ENCODE data around the gene RASGEF1B. TPM values are rescaled to one million over a fixed set of nuclear protein-coding genes. Genes with fewer than 3 reads are reported as not detected.

RASGEF1B gene
- total RNA-seq, 1 donor from 2014 or later, result 45.1 TPM

GRCh38 chr4:81426770-81427289, 44.9 kb downstream of the RASGEF1B start:
- Histone ChIP-seq H3K9me3 (no peaks in the 10 kb centered on the region), H3K27me3 (no peaks in the 10 kb centered on the region), H3K4me3 (no peak overlapping the region), H3K27ac (no peak overlapping the region), H3K36me3 (peaks cover 65% of the 10 kb centered on the region), H3K4me1 (no peaks in the 10 kb centered on the region)
- DNase-seq (no peak), ATAC-seq (no peak)
- intact Hi-C loops (cut with DNase I), result no loop called here
- TF ChIP-seq CTCF (IDR thresholded peaks at IDR 0.05), result no peak

- peaks cover 48% of the 10 kb centered on the region for H3K36me3 ChIP-seq
- H3K4me1 ChIP-seq, result no peaks in the 10 kb centered on the region
- H3K27ac ChIP-seq, result no peak overlapping the region
- intact Hi-C loops (cut with DNase I), result no loop called here
- TF ChIP-seq CTCF (IDR thresholded peaks at IDR 0.05), result no peak
- no peaks in the 10 kb centered on the region for H3K9me3 ChIP-seq
- no peak for ATAC-seq
- H3K27me3 ChIP-seq, result no peaks in the 10 kb centered on the region
- no peak for DNase-seq
- H3K4me3 ChIP-seq, result no peak overlapping the region
These were observed 46.6 kb downstream of the RASGEF1B start for GRCh38 chr4:81424816-81425755.

GRCh38 chr4:81424336-81424735, 47.4 kb downstream of the RASGEF1B start:
- TF ChIP-seq CTCF (IDR thresholded peaks at IDR 0.05), result no peak
- H3K36me3 ChIP-seq, result peaks cover 40% of the 10 kb centered on the region
- intact Hi-C loops (cut with DNase I), result no loop called here
- H3K4me1 ChIP-seq, result no peaks in the 10 kb centered on the region
- H3K27me3 ChIP-seq, result no peaks in the 10 kb centered on the region
- ATAC-seq (no peak), DNase-seq (no peak)
- no peak overlapping the region for H3K4me3 ChIP-seq
- no peaks in the 10 kb centered on the region for H3K9me3 ChIP-seq
- H3K27ac ChIP-seq, result no peak overlapping the region

- no peaks in the 10 kb centered on the region for H3K4me1 ChIP-seq
- H3K27me3 ChIP-seq, result no peaks in the 10 kb centered on the region
- peaks cover 26% of the 10 kb centered on the region for H3K36me3 ChIP-seq
- no peak for DNase-seq
- no peak for ATAC-seq
- H3K9me3 ChIP-seq, result no peaks in the 10 kb centered on the region
- no peak overlapping the region for H3K4me3 ChIP-seq
- H3K27ac ChIP-seq, result no peak overlapping the region
- intact Hi-C loops (cut with DNase I), result no loop called here
- no peak for TF ChIP-seq CTCF (IDR thresholded peaks at IDR 0.05)
These were observed 49.1 kb downstream of the RASGEF1B start for GRCh38 chr4:81422595-81422994.

GRCh38 chr4:81421346-81422218, 50.1 kb downstream of the RASGEF1B start:
- H3K4me3 ChIP-seq, result no peak overlapping the region
- no peaks in the 10 kb centered on the region for H3K27me3 ChIP-seq
- peak overlapping the region; percentile 49 for H3K27ac ChIP-seq
- no peaks in the 10 kb centered on the region for H3K9me3 ChIP-seq
- H3K4me1 ChIP-seq, result no peaks in the 10 kb centered on the region
- no peak for TF ChIP-seq CTCF (IDR thresholded peaks at IDR 0.05)
- ATAC-seq (peak; percentile 95), DNase-seq (no peak)
- intact Hi-C loops (cut with DNase I), result no loop called here
- H3K36me3 ChIP-seq, result peaks cover 18% of the 10 kb centered on the region

Measured in upper lobe of right lung (tissue), 1 donor.